ENCODE measurements around the gene SPAG6. TPM values are rescaled to one million over a fixed set of nuclear protein-coding genes. Genes with fewer than 3 reads are reported as not detected.

Gene SPAG6
- total RNA-seq, 1 donor from 2014 or later = not detected

- Mint-ChIP-seq H3K36me3 (ENCODE audit: unreplicated experiment) (no peaks in the 10 kb centered on the region), H3K4me1 (ENCODE audit: unreplicated experiment) (no peaks in the 10 kb centered on the region), H3K27ac (ENCODE audit: unreplicated experiment) (no peak overlapping the region), H3K4me3 (ENCODE audit: unreplicated experiment) (no peak overlapping the region), H3K27me3 (ENCODE audit: unreplicated experiment) (no peaks in the 10 kb centered on the region), H3K9me3 (ENCODE audit: unreplicated experiment) (no peaks in the 10 kb centered on the region)
- no peak for DNase-seq (ENCODE audit: extremely low spot score, unreplicated experiment)
- TF ChIP-seq, protein P1, sequence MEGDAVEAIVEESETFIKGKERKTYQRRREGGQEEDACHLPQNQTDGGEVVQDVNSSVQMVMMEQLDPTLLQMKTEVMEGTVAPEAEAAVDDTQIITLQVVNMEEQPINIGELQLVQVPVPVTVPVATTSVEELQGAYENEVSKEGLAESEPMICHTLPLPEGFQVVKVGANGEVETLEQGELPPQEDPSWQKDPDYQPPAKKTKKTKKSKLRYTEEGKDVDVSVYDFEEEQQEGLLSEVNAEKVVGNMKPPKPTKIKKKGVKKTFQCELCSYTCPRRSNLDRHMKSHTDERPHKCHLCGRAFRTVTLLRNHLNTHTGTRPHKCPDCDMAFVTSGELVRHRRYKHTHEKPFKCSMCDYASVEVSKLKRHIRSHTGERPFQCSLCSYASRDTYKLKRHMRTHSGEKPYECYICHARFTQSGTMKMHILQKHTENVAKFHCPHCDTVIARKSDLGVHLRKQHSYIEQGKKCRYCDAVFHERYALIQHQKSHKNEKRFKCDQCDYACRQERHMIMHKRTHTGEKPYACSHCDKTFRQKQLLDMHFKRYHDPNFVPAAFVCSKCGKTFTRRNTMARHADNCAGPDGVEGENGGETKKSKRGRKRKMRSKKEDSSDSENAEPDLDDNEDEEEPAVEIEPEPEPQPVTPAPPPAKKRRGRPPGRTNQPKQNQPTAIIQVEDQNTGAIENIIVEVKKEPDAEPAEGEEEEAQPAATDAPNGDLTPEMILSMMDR (IDR thresholded peaks at IDR 0.05) = no peak
Measured at GRCh38 chr10:22366771-22367170, 21.5 kb downstream of the SPAG6 start.

- TF ChIP-seq, protein P1 (IDR thresholded peaks at IDR 0.05) = no peak
- Mint-ChIP-seq H3K36me3 (ENCODE audit: unreplicated experiment) (no peaks in the 10 kb centered on the region), H3K9me3 (ENCODE audit: unreplicated experiment) (no peaks in the 10 kb centered on the region), H3K4me1 (ENCODE audit: unreplicated experiment) (no peaks in the 10 kb centered on the region), H3K27ac (ENCODE audit: unreplicated experiment) (no peak overlapping the region), H3K4me3 (ENCODE audit: unreplicated experiment) (no peak overlapping the region), H3K27me3 (ENCODE audit: unreplicated experiment) (no peaks in the 10 kb centered on the region)
- DNase-seq (ENCODE audit: extremely low spot score, unreplicated experiment) = no peak
Measured at GRCh38 chr10:22367471-22367870, 22.2 kb downstream of the SPAG6 start.

GRCh38 chr10:22368402-22368801, 23.1 kb downstream of the SPAG6 start:
- Mint-ChIP-seq H3K36me3 (ENCODE audit: unreplicated experiment) (no peaks in the 10 kb centered on the region), H3K4me1 (ENCODE audit: unreplicated experiment) (no peaks in the 10 kb centered on the region), H3K27ac (ENCODE audit: unreplicated experiment) (no peak overlapping the region), H3K9me3 (ENCODE audit: unreplicated experiment) (no peaks in the 10 kb centered on the region), H3K27me3 (ENCODE audit: unreplicated experiment) (no peaks in the 10 kb centered on the region), H3K4me3 (ENCODE audit: unreplicated experiment) (no peak overlapping the region)
- TF ChIP-seq, protein P1 (IDR thresholded peaks at IDR 0.05) = no peak
- no peak for DNase-seq (ENCODE audit: extremely low spot score, unreplicated experiment)

- Mint-ChIP-seq H3K9me3 (ENCODE audit: unreplicated experiment) (no peaks in the 10 kb centered on the region), H3K27me3 (ENCODE audit: unreplicated experiment) (no peaks in the 10 kb centered on the region), H3K27ac (ENCODE audit: unreplicated experiment) (no peak overlapping the region), H3K4me3 (ENCODE audit: unreplicated experiment) (no peak overlapping the region), H3K4me1 (ENCODE audit: unreplicated experiment) (no peaks in the 10 kb centered on the region), H3K36me3 (ENCODE audit: unreplicated experiment) (no peaks in the 10 kb centered on the region)
- DNase-seq (ENCODE audit: extremely low spot score, unreplicated experiment) = no peak
- TF ChIP-seq, protein P1 (IDR thresholded peaks at IDR 0.05) = no peak
Measured at GRCh38 chr10:22368981-22369380, 23.7 kb downstream of the SPAG6 start.

- Mint-ChIP-seq H3K4me1 (ENCODE audit: unreplicated experiment) (no peaks in the 10 kb centered on the region), H3K4me3 (ENCODE audit: unreplicated experiment) (no peak overlapping the region), H3K36me3 (ENCODE audit: unreplicated experiment) (no peaks in the 10 kb centered on the region), H3K27ac (ENCODE audit: unreplicated experiment) (no peak overlapping the region), H3K9me3 (ENCODE audit: unreplicated experiment) (no peaks in the 10 kb centered on the region), H3K27me3 (ENCODE audit: unreplicated experiment) (no peaks in the 10 kb centered on the region)
- no peak for DNase-seq (ENCODE audit: extremely low spot score, unreplicated experiment)
- TF ChIP-seq, protein P1 (IDR thresholded peaks at IDR 0.05) = no peak
Measured at GRCh38 chr10:22369434-22370072, 24.3 kb downstream of the SPAG6 start.
